GM21381 (cell line): ENCODE measurements around the gene WWOX.

ENCODE experiments used
- ATAC-seq: cut with Tn5 transposase; IDR thresholded peaks from one replicate; pipeline ENCODE4 v1.9.1; 2021; ENCODE audit warnings: mild to moderate bottlenecking, moderate library complexity; ENCODE audit not compliant: unreplicated experiment

The WWOX gene

GRCh38 chr16:78485917-78486257, 386.4 kb downstream of the WWOX start:
- no peak for ATAC-seq

- no peak for ATAC-seq
These were observed 388.0 kb downstream of the WWOX start for GRCh38 chr16:78487471-78487870.

DNA sequence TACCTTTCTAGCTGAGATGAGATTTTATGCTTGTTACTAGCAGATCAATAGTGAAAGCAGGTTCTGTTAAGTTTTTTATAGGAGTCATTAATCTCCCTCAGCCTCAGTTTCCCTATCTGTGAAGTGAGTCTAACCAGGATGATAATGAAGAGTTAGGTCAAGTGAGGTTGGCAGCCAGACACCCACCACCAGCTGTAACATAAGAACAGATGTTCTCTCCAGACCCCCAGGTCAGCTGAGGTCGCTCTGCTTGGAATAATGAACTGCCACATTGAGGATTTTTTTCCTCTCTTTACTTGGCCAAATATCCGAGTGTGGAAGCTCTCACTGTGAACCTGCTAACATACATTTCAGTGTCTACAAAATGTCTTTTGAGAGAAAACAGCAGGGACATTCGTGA, 389.6 kb downstream of the WWOX start:
- ATAC-seq, result no peak

DNA sequence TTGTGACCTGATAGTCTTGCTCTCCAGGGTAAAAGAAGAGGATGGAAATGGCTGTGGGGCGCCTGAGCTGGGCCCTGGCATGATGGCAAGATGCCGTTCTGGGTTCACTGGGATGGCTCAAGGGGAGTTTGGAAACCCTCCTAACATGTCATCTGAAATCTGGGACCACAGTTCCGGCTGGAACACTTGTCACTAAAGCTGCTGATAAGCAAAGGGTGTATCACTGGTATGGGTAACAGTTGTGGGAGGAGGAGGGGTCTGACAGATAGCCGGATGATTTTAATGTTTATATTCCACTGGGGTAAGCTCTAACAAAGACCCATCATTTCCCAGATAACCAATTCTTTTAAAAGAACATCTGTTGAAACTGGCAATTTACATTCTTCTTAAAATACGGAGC, 390.2 kb downstream of the WWOX start:
- ATAC-seq, result no peak

GRCh38 chr16:78490431-78490830, 391.0 kb downstream of the WWOX start:
- ATAC-seq, result no peak

GRCh38 chr16:78490847-78491246, 391.4 kb downstream of the WWOX start:
- ATAC-seq, result no peak

DNA sequence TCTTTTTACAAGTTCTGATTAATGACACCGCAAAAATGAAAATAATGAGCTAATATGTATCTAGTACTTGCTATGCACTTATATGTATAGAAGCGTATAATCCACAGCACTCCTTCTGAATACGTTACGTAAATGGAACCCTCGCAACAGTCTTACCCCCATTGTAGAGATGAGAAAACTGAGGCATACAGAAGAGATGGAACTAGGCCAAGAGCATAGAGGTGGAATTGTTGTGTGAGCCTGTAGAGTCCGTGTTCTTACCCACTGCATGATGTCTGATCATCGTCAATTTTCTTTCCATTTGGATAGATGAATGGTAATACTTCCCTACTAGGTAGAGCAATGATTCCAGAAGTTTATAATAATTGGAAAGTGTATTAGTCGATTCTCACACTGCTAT, 394.1 kb downstream of the WWOX start:
- ATAC-seq, result no peak

GRCh38 chr16:78494105-78494504, 394.7 kb downstream of the WWOX start:
- no peak for ATAC-seq

- ATAC-seq, result no peak
These were observed 395.2 kb downstream of the WWOX start for GRCh38 chr16:78494674-78495073.

GRCh38 chr16:78496189-78496588, 396.7 kb downstream of the WWOX start:
- no peak for ATAC-seq

DNA sequence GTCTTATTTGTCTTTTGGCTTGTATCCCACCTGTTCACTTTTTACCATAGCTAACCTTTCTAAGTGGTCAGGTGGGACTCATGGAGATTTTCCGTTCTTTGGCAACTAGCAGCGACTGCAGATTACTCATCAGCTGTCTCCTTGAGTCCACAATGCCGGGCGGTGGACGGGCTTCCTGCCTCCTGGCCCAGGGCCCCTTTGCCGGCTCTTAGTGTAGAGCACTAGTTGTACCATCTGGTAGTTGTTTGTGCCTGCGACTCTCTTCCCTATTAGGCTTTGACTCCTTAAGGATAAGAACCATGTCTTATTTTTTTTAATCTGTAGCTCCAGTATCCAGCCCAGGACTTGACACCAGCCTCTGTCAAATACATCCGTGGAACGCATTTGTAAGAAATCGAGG, 399.9 kb downstream of the WWOX start:
- ATAC-seq, result no peak

GRCh38 chr16:78500659-78501270, 401.3 kb downstream of the WWOX start:
- ATAC-seq, result no peak

DNA sequence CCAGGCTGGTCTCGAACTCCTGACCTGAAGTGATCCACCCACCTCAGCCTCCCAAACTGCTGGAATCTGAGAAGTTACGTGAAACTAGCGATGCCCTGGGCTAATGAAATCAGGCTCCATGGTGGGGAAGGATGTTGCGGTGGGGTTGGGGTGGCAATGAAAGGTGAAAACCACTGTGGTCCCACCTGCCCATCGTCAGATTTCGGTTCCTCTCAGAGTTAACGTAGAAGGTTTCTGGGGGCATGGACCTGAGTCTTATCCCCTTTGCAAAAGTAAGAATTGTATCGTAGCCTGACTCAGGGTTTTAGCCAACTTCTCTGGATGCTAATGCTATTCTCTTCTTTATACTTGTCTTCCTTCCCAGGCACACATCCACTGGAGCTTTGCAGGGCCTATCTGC, 402.3 kb downstream of the WWOX start:
- ATAC-seq, result no peak

- ATAC-seq, result no peak
These were observed 403.4 kb downstream of the WWOX start for GRCh38 chr16:78502812-78503350.

DNA sequence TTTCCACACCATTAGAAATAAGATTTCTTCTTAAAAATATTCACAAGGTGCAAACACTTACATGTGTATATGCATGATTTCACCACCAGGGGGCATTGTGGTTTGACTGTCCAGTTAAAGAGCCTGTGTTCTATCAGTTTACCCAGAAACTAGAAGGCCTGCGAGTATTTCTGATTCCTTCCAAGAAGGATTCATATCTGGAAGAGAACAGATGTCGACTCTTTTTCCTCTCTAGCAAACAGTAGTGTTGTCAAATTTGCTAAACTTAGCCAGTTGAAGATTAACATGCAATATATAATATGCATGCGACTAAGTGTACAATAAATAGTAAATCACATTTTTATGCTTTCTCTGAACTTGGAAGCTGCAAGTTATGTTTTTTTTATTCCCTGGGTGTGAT, 404.1 kb downstream of the WWOX start:
- ATAC-seq, result no peak

DNA sequence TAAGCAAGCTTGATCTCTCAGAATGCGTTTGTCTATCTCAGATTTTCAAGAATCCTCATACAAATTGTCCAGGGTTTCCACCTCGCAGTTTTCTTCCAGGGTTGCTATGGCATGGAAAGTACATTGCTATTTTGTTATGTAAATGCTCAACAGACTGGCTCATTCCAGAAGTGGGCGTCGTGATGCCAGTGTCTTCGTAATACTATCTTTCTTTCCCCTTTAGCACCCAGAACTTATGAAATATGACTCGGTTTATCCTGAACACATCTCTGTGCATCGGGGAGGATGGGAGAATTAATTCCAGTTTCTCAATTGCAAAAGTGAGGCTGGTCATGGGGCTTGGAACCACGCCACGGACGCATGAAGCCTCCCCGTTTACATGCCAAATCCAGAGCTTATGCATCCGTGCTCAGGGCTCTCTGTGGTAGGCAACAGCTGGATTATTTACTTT, 405.0 kb downstream of the WWOX start:
- no peak for ATAC-seq

- ATAC-seq, result no peak
These were observed 405.6 kb downstream of the WWOX start for GRCh38 chr16:78505036-78505435.

- ATAC-seq, result no peak
These were observed 406.3 kb downstream of the WWOX start for GRCh38 chr16:78505544-78506366.

- ATAC-seq, result no peak
These were observed 407.1 kb downstream of the WWOX start for GRCh38 chr16:78506367-78507193.

- ATAC-seq, result no peak
These were observed 408.1 kb downstream of the WWOX start for GRCh38 chr16:78507576-78507975.

DNA sequence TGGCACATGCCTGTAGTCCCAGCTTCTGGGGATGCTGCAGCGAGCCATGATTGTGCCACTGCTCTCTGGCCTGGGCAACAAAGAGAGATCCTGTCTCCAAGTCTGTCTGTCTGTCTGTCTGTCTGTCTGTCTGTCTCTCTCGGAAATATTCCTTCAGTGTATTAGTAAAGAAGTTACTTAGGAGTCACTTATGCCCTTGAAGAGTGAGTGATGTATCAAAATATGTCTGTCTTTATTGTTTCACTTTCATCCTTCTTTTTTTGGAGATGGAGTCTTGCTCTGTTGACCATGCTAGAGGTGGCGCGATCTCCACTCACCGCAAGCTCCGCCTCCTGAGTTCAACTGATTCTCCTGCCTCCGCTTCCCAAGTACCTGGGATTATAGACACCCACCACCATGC, 410.5 kb downstream of the WWOX start:
- no peak for ATAC-seq

DNA sequence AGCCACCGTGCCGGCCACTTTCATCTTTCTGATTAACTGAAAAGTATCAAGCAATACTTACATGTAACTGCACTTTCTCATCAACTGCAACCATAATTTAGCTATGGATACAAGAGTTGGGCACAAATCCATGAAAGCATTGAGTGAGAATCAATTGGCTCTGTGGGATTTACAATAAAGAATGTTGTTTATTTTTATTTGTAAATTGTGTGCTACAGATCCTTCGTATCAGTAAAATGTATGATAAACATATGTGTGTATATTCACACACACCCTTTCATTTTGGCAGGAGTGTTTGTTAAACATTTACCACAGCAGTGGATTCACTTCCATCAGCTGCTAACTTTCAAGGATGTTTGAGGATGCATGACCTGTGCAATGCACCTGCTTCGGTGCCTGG, 411.0 kb downstream of the WWOX start:
- no peak for ATAC-seq
